ENCODE measurements around the gene AGPAT3.

The AGPAT3 gene

DNA sequence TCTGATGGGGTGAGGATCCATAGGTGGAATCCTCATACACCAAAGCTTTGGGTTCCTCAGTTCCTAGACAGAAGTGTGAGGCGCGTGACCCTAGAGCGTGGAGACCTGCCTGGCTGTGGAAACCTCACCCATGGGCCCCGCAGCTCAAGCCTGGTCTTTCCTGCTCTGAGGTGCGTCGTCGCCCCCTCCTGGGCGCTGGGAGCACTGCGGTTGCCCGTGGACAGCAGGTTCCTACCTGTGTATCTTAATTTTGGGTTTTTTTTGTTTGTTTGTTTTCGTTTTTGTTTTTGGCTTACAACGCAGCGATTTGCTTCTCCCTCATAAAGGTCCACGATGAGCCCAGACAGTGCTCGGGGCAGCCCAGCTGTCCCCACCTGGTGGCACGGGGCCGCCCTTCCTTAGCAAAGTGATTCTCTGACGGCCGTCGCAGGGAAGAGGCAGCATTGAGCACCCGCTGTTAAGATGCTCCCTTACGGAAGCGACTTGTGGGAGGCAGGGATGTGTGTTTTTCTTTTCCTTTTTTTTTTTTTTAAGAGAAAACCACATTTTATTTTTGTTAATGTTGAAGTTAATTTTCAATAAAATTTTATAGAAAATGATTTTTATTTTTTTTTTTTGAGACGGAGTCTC is 110.6 kb downstream of the AGPAT3 start:
- DNase-seq (ENCODE audit: low spot score) = peak; percentile 79

DNA sequence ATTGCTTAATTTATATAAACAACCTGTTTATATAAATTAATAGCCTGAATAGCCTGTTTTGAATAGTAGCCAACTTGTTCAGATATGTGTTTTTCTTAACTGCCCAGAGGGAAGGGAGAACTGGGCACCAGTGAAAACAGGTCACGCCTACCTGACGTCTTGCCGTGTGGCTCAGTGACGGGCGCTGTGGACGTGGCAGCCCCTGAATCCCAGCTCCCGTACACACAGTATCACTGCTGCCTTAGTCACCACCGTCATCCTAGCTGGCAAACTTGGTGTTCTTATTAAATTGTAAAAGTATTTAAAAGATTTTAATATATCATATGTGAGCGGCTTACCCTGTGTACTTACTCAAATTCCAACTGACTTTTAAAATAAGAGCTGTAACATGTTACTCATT is 111.6 kb downstream of the AGPAT3 start:
- DNase-seq (ENCODE audit: low spot score) = no peak

DNA sequence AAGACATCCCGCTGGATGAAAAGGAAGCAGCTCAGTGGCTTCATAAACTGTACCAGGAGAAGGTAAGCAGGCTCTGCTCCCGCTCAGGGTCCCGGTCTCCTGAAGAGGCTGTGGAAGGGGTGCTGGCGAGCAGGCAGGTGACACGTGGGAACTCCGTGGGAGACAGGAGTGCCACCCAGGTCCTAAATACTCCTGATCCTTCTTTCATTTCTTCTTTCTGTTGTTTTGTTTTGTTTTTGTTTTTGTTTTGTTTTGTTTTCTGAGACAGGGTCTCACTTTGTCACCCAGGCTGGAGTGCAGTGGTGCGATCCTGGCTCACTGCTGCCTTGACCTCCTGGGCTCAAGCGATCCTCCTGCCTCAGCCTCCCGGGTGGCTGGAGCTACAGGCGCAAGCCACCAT is 113.0 kb downstream of the AGPAT3 start:
- DNase-seq (ENCODE audit: low spot score) = no peak

- no peak for DNase-seq (ENCODE audit: low spot score)
Observed at GRCh38 chr21:43979654-43980053, 114.6 kb downstream of the AGPAT3 start.

DNA sequence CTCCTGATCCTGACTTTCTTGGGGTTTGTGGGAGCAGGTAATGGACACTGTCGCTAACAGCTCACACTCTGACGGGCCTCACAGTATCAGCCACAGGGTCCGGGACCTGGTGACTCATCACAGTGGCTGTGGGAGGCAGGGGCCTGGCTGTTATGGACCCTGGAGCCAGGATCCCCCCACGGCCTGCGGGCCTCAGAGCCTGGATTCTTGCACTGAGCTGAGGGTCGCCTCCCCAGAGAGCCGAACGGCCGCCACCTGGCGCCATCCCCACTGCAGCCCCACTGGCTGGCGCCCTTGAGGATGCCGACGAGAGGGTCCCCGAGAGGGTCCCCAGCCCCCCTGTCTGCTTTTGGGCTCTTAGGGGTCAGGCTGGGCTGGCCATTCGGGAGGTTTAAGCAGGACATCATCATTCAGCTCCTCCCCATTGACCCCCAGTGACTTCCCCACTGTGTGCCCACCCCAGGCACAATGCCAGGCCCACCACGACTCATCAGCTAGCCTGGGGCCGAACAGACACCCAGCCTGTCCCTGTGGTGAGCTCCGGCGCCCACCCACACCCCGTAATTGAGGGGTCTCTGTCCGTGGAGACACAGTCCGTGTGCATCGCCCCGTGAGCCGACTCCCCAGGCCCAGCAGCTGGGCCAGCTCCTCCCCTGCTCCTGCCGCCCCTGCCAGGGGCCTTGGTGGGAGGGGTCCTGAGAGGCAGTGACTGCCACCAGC is 116.3 kb downstream of the AGPAT3 start:
- no peak for DNase-seq (ENCODE audit: low spot score)

DNA sequence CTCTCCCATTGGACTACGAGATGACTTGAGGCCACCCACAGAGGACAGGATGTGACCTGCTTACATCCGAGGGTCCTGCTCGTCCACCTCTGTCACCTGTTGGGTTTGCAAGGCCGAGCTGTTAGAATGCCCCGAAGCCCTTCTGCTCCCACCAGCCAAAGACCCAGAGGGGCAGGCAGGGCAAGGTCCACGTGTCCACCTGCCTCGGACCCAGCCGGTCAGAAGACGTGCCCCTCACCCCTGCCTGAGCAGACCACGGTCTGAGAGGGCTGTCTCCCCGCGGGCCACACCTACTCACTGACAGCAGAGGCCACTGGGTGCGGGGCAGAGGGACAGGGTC is 116.8 kb downstream of the AGPAT3 start:
- no peak for DNase-seq (ENCODE audit: low spot score)

- DNase-seq (ENCODE audit: low spot score) = no peak
Observed at GRCh38 chr21:43982489-43983078, 117.6 kb downstream of the AGPAT3 start.

GRCh38 chr21:43983390-43983789 is 118.4 kb downstream of the AGPAT3 start:
- no peak for DNase-seq (ENCODE audit: low spot score)

DNA sequence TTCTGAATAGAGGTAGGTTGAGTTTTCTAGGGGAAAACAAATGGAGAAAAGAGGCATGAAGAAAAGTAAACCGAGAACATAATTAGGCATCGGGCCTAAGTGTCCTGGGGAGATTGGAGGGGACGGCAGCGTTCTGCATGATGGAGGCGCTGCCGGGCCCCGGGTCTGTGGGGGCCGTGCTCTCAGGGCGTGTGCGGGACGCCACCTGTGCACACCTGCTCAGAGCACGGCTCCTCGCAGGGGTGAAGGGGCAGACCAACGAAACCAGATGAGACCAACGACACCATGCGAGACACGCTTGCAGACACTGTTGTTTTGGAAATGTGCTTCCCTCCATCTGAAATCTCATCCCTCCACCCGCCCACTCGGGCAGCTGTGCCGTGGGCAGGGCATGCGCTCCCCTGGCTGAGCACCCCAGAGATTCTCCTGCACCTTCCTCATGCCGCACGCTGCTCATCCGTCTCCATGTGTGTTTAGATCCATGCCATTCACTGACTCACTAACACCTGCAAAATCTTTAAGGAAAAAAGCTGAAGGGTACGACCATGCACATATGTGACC is 118.9 kb downstream of the AGPAT3 start:
- DNase-seq (ENCODE audit: low spot score) = no peak

GRCh38 chr21:43984905-43985689 is 120.1 kb downstream of the AGPAT3 start:
- DNase-seq (ENCODE audit: low spot score) = no peak

GRCh38 chr21:43985690-43986251 is 120.7 kb downstream of the AGPAT3 start:
- no peak for DNase-seq (ENCODE audit: low spot score)

DNA sequence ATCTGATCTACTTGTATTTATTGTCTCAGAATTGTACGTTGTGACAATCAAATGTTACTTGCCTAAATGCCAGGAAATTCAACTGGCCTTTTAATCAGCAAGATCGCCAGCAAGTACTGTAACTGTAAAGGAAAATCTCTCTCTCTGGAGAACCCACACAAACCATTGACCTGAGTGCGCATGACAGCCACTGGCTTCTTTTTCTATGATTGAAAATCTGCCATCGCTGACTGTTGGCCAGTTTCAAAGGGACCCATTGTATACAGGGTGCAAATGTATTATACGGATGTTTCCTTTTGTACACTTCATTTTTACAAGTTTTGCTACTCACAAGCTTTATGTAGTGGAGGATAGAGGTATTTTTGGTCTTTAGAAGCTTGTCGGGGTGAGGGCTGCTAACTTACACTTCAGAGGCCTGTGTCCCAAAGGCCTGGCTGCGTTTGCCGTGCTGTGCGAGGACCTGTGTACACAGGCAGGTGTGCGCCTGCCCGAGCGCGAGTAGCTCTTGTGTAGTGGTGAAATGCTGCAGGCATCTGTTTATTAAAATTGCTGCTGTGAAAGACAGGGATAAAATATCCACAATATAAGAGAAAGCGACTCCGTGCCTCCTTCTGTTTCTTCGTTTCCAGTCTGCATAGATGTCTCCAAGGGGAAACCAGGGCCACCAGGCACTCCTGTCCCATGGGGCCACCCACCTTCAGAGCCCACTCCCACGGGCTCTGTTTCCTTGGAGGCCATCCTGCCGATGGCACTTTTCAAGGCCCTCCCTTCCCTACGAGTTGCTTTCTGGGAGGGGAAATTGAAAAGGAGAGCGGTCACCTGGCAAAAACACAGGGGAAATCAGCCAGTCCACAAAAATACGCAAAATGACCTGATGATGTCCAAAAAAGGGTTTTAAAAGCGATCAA is 121.8 kb downstream of the AGPAT3 start:
- DNase-seq (ENCODE audit: low spot score) = no peak

DNA sequence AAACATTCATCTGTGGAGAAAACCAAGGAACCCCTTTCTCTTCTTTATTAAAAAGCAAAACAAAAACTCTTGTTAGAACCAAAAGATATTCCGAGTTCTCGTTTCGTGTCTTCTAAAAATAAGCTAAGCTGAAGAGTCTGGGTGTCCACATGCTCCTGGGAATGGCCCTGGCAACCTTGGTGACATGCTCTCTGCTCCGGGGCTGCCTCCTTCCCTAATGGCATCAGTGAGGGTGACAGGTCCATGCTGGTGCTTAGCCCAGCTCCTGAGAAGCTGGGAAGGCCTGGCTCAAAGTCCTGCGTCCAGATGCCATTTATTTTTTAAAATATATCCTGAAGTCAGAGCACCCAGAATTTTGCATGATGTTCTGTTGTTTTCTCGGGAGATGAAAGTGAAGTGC is 122.5 kb downstream of the AGPAT3 start:
- no peak for DNase-seq (ENCODE audit: low spot score)

GRCh38 chr21:43988016-43988415 is 123.0 kb downstream of the AGPAT3 start:
- no peak for DNase-seq (ENCODE audit: low spot score)

- DNase-seq (ENCODE audit: low spot score) = no peak
Observed at GRCh38 chr21:43988506-43989230, 123.6 kb downstream of the AGPAT3 start.

DNA sequence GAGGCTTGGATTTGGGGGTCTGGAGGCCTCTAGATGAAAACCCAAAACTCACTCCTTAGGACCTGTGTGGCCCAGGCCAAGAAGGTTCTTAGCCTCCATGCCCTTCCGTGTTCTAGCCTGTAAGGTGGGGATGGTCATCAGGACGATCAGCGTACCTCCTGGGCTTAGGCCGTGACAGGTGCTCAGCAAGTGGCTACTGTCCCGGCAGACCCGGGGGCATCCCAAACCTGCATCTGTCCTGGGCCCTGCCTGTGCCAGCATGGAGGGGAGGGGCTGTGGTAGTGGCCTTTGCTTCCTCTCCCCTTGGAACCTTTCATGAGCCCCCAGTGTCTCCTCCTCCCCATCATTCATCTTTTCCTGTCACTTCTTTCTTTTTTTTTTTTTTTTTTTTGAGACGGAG is 124.4 kb downstream of the AGPAT3 start:
- DNase-seq (ENCODE audit: low spot score) = no peak

- DNase-seq (ENCODE audit: low spot score) = no peak
Observed at GRCh38 chr21:43991447-43991991, 126.5 kb downstream of the AGPAT3 start.

DNA sequence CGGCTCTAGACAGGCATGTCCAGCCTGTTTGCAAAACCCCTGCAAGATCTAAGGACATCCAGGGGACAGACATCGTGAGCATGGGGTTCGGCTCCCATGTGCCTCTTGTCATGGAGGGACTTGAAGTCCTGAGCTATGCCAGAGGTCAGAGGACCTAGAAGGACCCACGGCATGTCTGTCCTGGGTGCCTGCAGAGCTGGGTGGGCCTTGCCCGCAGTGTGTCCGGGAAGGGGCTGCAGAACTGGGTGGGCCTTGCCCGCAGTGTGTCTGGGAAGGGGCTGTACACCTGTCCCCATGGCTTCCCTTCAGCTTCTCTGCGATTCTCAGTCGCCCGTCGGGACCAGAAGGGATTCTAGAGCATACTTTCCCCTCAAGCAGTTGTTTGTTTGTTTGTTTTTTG is 127.1 kb downstream of the AGPAT3 start:
- no peak for DNase-seq (ENCODE audit: low spot score)

GRCh38 chr21:43993420-43993934 is 128.5 kb downstream of the AGPAT3 start:
- no peak for DNase-seq (ENCODE audit: low spot score)

DNA sequence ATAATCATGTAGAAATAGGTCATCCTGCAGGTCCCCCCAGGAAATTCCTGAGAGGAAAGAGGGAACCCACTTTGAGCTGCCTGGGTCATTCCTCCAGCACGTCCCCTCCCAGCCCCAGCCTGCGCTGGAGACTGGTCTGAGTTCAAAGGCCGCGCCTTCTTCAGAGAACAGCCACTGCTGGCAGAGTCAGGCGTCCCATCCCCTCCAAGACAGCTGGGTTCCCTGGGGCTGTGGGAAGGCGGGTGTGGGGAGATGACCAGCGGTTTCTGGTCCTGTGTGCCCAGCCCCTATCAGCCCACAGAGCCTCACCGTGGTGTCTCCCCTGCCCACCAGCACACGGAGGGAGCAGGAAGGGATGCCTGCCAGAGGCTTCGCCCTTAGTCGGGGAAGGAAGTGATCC is 129.1 kb downstream of the AGPAT3 start:
- no peak for DNase-seq (ENCODE audit: low spot score)
